Hepatocyte (in vitro differentiated cells): ENCODE data around the gene HEPHL1. TPM values are rescaled to one million over a fixed set of nuclear protein-coding genes. Genes with fewer than 3 reads are reported as not detected.
A peak's percentile ranks its signal among the peaks of the same experiment; 100 is the strongest.

Source experiments
- DNase-seq: peaks from one replicate; pipeline ENCODE4 v3.0.0-alpha.2; 2016; ENCODE audit warnings: low spot score
- H2AFZ ChIP-seq: fragments of 200-600 bp; sonication (generic); 2 replicates; pipeline ENCODE4 v1.6.0; 2016; ENCODE audit warnings: antibody characterized with exemption, mild to moderate bottlenecking
- H3K27ac ChIP-seq: fragments of 200-600 bp; sonication (generic); 2 replicates; pipeline ENCODE4 v1.5.1; 2016; ENCODE audit warnings: mild to moderate bottlenecking
- H3K27me3 ChIP-seq: fragments of 200-600 bp; sonication (generic); 2 replicates; pipeline ENCODE4 v1.6.1; 2016
- H3K36me3 ChIP-seq: fragments of 200-600 bp; sonication (generic); replicated peaks from 2 replicates; pipeline ENCODE4 v1.5.1; 2016; ENCODE audit warnings: low read depth; ENCODE audit not compliant: insufficient read depth
- H3K4me1 ChIP-seq: fragments of 200-600 bp; sonication (generic); 2 replicates; pipeline ENCODE4 v1.5.1; 2016; ENCODE audit warnings: mild to moderate bottlenecking, moderate library complexity; ENCODE audit not compliant: insufficient read depth
- H3K4me2 ChIP-seq: fragments of 200-600 bp; sonication (generic); 2 replicates; pipeline ENCODE4 v1.6.0; 2016
- H3K4me3 ChIP-seq: fragments of 200-600 bp; sonication (generic); 2 replicates; pipeline ENCODE4 v1.5.1; 2016; ENCODE audit warnings: mild to moderate bottlenecking
- H3K79me2 ChIP-seq: fragments of 200-600 bp; sonication (generic); 2 replicates; pipeline ENCODE4 v1.6.0; 2017; ENCODE audit warnings: mild to moderate bottlenecking
- H3K9me2 ChIP-seq: fragments of 200-600 bp; sonication (generic); replicated peaks from 2 replicates; pipeline ENCODE4 v1.6.0; 2017; ENCODE audit warnings: mild to moderate bottlenecking; ENCODE audit not compliant: insufficient read depth
- H3K9me3 ChIP-seq: fragments of 200-600 bp; sonication (generic); 2 replicates; pipeline ENCODE4 v1.5.1; 2016; ENCODE audit warnings: low read depth, mild to moderate bottlenecking
- H4K20me1 ChIP-seq: fragments of 200-600 bp; sonication (generic); 2 replicates; pipeline ENCODE4 v1.6.0; 2016; ENCODE audit warnings: mild to moderate bottlenecking; ENCODE audit not compliant: insufficient read depth, poor library complexity, severe bottlenecking
- CTCF ChIP-seq: fragments of 200-600 bp; sonication (generic); IDR thresholded peaks from 2 replicates; pipeline ENCODE4 v1.5.1; 2016; ENCODE audit warnings: antibody characterized with exemption, mild to moderate bottlenecking; ENCODE audit not compliant: poor library complexity
- EZH2 ChIP-seq: fragments of 200-600 bp; sonication (generic); IDR thresholded peaks from 2 replicates; pipeline ENCODE4 v1.6.1; 2016; ENCODE audit warnings: antibody characterized with exemption, mild to moderate bottlenecking, borderline replicate concordance
- EZH2phosphoT487 ChIP-seq: fragments of 200-600 bp; sonication (generic); IDR thresholded peaks from one replicate; pipeline ENCODE4 v1.6.1; 2018; ENCODE audit warnings: antibody characterized with exemption, mild to moderate bottlenecking, low read depth, moderate library complexity; ENCODE audit not compliant: unreplicated experiment, severe bottlenecking
- WGBS: methylation state at CpG from one replicate; pipeline ENCODE4 v1.1.6; 2016; ENCODE audit warnings: low lambda C conversion rate; ENCODE audit errors: missing lambda C conversion rate; 5-methylcytosine and 5-hydroxymethylcytosine counted together
- polyA plus RNA-seq: library from polyadenylated mRNA; unstranded; fragments of >200 nt; fragmentation: Nextera tagmentation; extraction: Ambion mirVana; gene quantifications from 2 replicates; pipeline ENCODE4 v1.2.1, GENCODE V29; 2016
- total RNA-seq: library from RNA; depleted of rRNA; stranded (reverse); fragments of >200 nt; gene quantifications from 2 replicates; pipeline ENCODE4 v1.2.3, GENCODE V29; 2014

The HEPHL1 gene
- total and polyA plus RNA-seq, 2 experiments from 2014 or later = 0.07 to 0.17 TPM

GRCh38 chr11:93986716-93987115 is 34.4 kb upstream of the HEPHL1 start:
- Histone ChIP-seq H3K9me2 (no peaks in the 10 kb centered on the region), H3K79me2 (no peaks in the 10 kb centered on the region), H3K27me3 (no peaks in the 10 kb centered on the region), H3K36me3 (no peaks in the 10 kb centered on the region), H3K4me2 (no peak overlapping the region), H3K4me3 (no peak overlapping the region), H3K9me3 (no peaks in the 10 kb centered on the region), H2AFZ (no peak overlapping the region), H3K27ac (peak overlapping the region; percentile 43), H4K20me1 (no peaks in the 10 kb centered on the region), H3K4me1 (peaks cover 6% of the 10 kb centered on the region)
- 36% methylated on average over 3 of the region's 3 CpGs for WGBS
- DNase-seq = peak; percentile 25
- TF ChIP-seq EZH2phosphoT487 (no peak), CTCF (no peak), EZH2 (no peak)

DNA sequence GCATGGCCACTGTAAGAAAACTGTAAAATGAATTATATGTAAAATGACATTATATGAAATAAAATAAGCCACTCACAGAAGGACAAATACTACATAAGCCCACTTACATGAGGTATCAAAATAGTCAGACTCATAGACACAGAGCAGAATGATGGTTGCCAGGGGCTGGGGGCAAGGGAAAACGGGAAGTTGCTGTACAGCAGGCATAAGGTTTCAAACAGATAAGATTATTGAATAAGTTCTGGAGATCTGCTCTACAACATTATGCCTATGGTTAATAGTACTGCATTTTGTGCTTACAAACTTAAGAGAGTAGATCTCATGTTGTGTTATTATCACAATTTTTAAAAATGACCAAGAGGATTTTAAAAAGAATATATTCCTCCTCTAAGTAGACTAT is 32.7 kb upstream of the HEPHL1 start:
- no peaks in the 10 kb centered on the region for H3K27me3 ChIP-seq
- no peak for DNase-seq
- no peaks in the 10 kb centered on the region for H3K9me3 ChIP-seq
- H2AFZ ChIP-seq = no peak overlapping the region
- no peaks in the 10 kb centered on the region for H3K9me2 ChIP-seq
- no peak overlapping the region for H3K4me2 ChIP-seq
- H3K27ac ChIP-seq = no peak overlapping the region
- 73% methylated on average over 1 of the region's 1 CpG for WGBS
- H3K4me3 ChIP-seq = no peak overlapping the region
- H3K79me2 ChIP-seq = no peaks in the 10 kb centered on the region
- no peaks in the 10 kb centered on the region for H3K36me3 ChIP-seq
- TF ChIP-seq EZH2 = no peak
- TF ChIP-seq EZH2phosphoT487 = no peak
- TF ChIP-seq CTCF = no peak
- H3K4me1 ChIP-seq = peaks cover 6% of the 10 kb centered on the region
- no peaks in the 10 kb centered on the region for H4K20me1 ChIP-seq

GRCh38 chr11:93988912-93989311 is 32.2 kb upstream of the HEPHL1 start:
- H3K4me3 ChIP-seq = no peak overlapping the region
- no peak overlapping the region for H3K4me2 ChIP-seq
- no peak for DNase-seq
- no peaks in the 10 kb centered on the region for H3K36me3 ChIP-seq
- no peaks in the 10 kb centered on the region for H3K9me2 ChIP-seq
- no peaks in the 10 kb centered on the region for H4K20me1 ChIP-seq
- no peak overlapping the region for H2AFZ ChIP-seq
- no peak for TF ChIP-seq EZH2
- no peak for TF ChIP-seq EZH2phosphoT487
- TF ChIP-seq CTCF = no peak
- no peak overlapping the region for H3K27ac ChIP-seq
- H3K9me3 ChIP-seq = no peaks in the 10 kb centered on the region
- no peaks in the 10 kb centered on the region for H3K27me3 ChIP-seq
- H3K4me1 ChIP-seq = peaks cover 6% of the 10 kb centered on the region
- no peaks in the 10 kb centered on the region for H3K79me2 ChIP-seq
- 87% methylated on average over 3 of the region's 3 CpGs for WGBS

- Histone ChIP-seq H3K9me3 (no peaks in the 10 kb centered on the region), H3K4me3 (no peak overlapping the region), H3K79me2 (no peaks in the 10 kb centered on the region), H3K36me3 (no peaks in the 10 kb centered on the region), H3K4me2 (no peak overlapping the region), H3K4me1 (no peaks in the 10 kb centered on the region), H2AFZ (no peak overlapping the region), H3K27ac (no peak overlapping the region), H4K20me1 (no peaks in the 10 kb centered on the region), H3K9me2 (no peaks in the 10 kb centered on the region), H3K27me3 (no peaks in the 10 kb centered on the region)
- WGBS = 94% methylated on average over 1 of the region's 1 CpG
- no peak for TF ChIP-seq CTCF
- TF ChIP-seq EZH2 = no peak
- TF ChIP-seq EZH2phosphoT487 = no peak
- no peak for DNase-seq
These were observed 27.4 kb upstream of the HEPHL1 start for GRCh38 chr11:93993747-93994146.
